A673 (cell line): ENCODE results near the gene GALNT10. TPM values are rescaled to one million over a fixed set of nuclear protein-coding genes. Genes with fewer than 3 reads are reported as not detected.

Experiments used
- BruUV-seq: library from RNA; stranded (reverse); fragments of 400-500 nt; replicated peaks from 2 replicates; lab custom pipeline; 2021; lab: Mats Ljungman, UMichigan
- CTCF ChIA-PET: fragments of 300-600 bp; sonication (Branson Sonifier 250); formaldehyde crosslinking; loops from one replicate; lab custom pipeline; 2022; ENCODE audit warnings: antibody characterized with exemption; lab: Charles Lee
- POLR2A ChIA-PET: fragments of 300-600 bp; sonication (Branson Sonifier 250); formaldehyde crosslinking; loops from one replicate; lab custom pipeline; 2022; ENCODE audit warnings: antibody characterized with exemption; ENCODE audit not compliant: low non-redundant PET; lab: Charles Lee
- DNase-seq: peaks from one replicate; pipeline ENCODE4 v3.0.0-alpha.2; 2015; ENCODE audit warnings: low spot score
- H3K27ac ChIP-seq: fragments of 200-600 bp; sonication (generic); 2 replicates; pipeline ENCODE4 v1.5.1; 2016; ENCODE audit warnings: mixed run types, low read depth, mild to moderate bottlenecking, mixed read lengths, antibody characterized with exemption, low read length; ENCODE audit not compliant: poor library complexity, severe bottlenecking
- H3K27me3 ChIP-seq: fragments of 200-600 bp; sonication (generic); replicated peaks from 2 replicates; pipeline ENCODE4 v1.6.1; 2017; ENCODE audit warnings: mixed run types, low read depth, mild to moderate bottlenecking, mixed read lengths, antibody characterized with exemption, low read length; ENCODE audit not compliant: insufficient read depth, poor library complexity
- H3K36me3 ChIP-seq: fragments of 200-600 bp; sonication (generic); 2 replicates; pipeline ENCODE4 v1.6.1; 2016; ENCODE audit warnings: mixed run types, mild to moderate bottlenecking, mixed read lengths, antibody characterized with exemption, low read length; ENCODE audit not compliant: insufficient read depth, poor library complexity, severe bottlenecking
- H3K4me1 ChIP-seq: fragments of 200-600 bp; sonication (generic); 2 replicates; pipeline ENCODE4 v1.6.1; 2017; ENCODE audit warnings: mixed run types, mild to moderate bottlenecking, mixed read lengths, antibody characterized with exemption, low read length; ENCODE audit not compliant: insufficient read depth, poor library complexity, severe bottlenecking
- H3K4me3 ChIP-seq: fragments of 200-600 bp; sonication (generic); 2 replicates; pipeline ENCODE4 v1.5.1; 2016; ENCODE audit warnings: low read depth, mixed run types, mild to moderate bottlenecking, mixed read lengths, low read length; ENCODE audit not compliant: poor library complexity, severe bottlenecking
- H3K9me3 ChIP-seq: fragments of 200-600 bp; sonication (generic); 2 replicates; pipeline ENCODE4 v1.6.1; 2016; ENCODE audit warnings: mixed run types, low read depth, mild to moderate bottlenecking, mixed read lengths, antibody characterized with exemption, low read length; ENCODE audit not compliant: poor library complexity, severe bottlenecking
- EZH2 ChIP-seq: fragments of 200-600 bp; sonication (generic); IDR thresholded peaks from 2 replicates; pipeline ENCODE4 v1.6.1; 2017; ENCODE audit warnings: borderline replicate concordance, low read depth, mild to moderate bottlenecking, mixed read lengths, antibody characterized with exemption, low read length; ENCODE audit not compliant: poor library complexity, severe bottlenecking
- intact Hi-C: fragments of 100-400 bp; cut with micrococcal nuclease; formaldehyde crosslinking; loops from one replicate; pipeline ENCODE4 v1.10.0; 2022; ENCODE audit not compliant: unreplicated experiment
- total RNA-seq: library from RNA; stranded (reverse); gene quantifications from 2 replicates; pipeline ENCODE4 v1.2.3, GENCODE V29; 2021
- TF ChIP-seq, protein P1 (sequence below): fragments of 300-800, 200-600 bp; sonication (generic); conservative IDR thresholded peaks from 2 replicates; pipeline ENCODE4 v1.5.1; 2017; ENCODE audit warnings: low read depth, mild to moderate bottlenecking, antibody characterized with exemption, low read length, moderate library complexity, mixed read lengths

Gene GALNT10
- total RNA-seq, 1 experiment from 2014 or later = 17.9 TPM

DNA sequence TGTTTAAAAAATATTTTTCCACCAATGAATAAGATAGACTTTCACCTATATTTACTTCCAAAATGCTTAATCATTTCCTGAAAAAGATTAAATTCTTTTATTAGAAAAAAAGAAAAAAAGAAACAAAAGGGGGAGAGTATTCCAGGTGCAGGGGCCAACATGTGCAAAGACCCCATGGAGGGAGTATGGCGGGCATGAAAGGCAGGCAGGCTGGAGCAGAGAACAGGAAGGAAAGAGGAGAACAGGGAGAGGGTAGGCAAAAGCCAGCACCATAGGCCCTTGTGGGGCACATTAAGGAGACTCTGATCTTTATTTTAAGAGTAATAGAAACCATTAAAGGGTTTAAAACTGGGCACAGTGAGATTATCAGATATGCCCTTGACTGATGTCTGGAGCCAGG, 238.8 kb downstream of the GALNT10 start:
- no peak for DNase-seq
- Histone ChIP-seq H3K36me3 (no peaks in the 10 kb centered on the region), H3K27me3 (no peaks in the 10 kb centered on the region), H3K4me1 (no peaks in the 10 kb centered on the region), H3K9me3 (no peaks in the 10 kb centered on the region), H3K4me3 (no peak overlapping the region), H3K27ac (no peak overlapping the region)
- POLR2A ChIA-PET = no interaction called here
- no TSS peak for BruUV-seq
- TF ChIP-seq, protein P1, sequence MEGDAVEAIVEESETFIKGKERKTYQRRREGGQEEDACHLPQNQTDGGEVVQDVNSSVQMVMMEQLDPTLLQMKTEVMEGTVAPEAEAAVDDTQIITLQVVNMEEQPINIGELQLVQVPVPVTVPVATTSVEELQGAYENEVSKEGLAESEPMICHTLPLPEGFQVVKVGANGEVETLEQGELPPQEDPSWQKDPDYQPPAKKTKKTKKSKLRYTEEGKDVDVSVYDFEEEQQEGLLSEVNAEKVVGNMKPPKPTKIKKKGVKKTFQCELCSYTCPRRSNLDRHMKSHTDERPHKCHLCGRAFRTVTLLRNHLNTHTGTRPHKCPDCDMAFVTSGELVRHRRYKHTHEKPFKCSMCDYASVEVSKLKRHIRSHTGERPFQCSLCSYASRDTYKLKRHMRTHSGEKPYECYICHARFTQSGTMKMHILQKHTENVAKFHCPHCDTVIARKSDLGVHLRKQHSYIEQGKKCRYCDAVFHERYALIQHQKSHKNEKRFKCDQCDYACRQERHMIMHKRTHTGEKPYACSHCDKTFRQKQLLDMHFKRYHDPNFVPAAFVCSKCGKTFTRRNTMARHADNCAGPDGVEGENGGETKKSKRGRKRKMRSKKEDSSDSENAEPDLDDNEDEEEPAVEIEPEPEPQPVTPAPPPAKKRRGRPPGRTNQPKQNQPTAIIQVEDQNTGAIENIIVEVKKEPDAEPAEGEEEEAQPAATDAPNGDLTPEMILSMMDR = no peak
- no peak for TF ChIP-seq EZH2
- CTCF ChIA-PET = no interaction called here
- intact Hi-C loops = no loop called here

DNA sequence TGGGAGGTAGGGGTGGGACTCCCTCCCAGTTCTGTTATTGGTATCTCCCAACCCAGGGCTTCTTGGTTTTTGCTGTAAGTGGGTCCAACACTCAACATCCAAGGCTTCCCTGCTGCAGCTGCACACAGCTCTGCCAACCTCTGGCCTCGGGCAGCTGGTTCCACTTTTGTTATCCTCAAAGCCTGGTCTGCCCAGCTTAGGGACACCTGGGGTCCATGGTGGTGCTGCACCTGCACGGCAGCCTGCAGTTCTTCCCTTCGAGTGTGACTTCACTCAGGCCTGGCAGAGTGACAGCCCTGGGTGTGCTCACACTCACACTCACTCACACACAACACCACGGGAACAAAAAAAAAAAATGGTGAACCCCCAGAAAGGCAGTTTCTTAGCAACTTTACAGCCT, 239.9 kb downstream of the GALNT10 start:
- Histone ChIP-seq H3K27me3 (no peaks in the 10 kb centered on the region), H3K4me3 (no peak overlapping the region), H3K9me3 (no peaks in the 10 kb centered on the region), H3K27ac (no peak overlapping the region), H3K36me3 (no peaks in the 10 kb centered on the region), H3K4me1 (no peaks in the 10 kb centered on the region)
- BruUV-seq = no TSS peak
- ChIA-PET POLR2A (no interaction called here), CTCF (no interaction called here)
- intact Hi-C loops = no loop called here
- no peak for DNase-seq
- TF ChIP-seq, protein P1 = no peak
- no peak for TF ChIP-seq EZH2

DNA sequence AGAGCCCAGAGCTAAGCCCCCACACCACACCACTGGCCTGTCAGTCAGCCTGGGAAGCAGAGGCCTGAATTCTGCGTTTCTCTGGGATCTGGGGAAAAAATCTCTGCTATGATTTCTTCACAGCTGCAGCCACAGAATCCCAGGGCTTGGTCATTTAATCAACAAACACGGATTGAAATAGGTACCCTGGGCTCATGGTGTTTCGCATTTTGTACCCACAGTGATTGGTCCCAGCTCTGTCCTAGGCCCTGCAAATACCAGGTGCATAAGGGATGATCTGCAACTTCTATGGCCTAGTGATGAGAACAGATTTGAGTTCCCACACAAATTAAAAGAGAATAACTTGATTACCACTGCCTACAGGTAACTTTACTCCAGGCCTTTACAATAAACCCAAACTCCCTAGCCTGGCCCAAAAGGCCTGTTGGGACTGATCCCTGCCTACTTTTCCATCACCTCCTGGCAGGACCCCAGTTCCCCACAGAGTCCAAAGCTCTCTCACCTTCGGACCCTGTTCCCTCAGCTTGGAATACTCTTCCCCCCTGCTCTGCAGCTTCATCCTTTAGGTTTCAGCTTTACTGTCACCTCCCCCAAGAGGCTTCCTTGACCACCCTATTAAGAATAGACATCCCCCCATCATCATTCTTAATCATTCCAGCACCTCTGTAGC, 240.6 kb downstream of the GALNT10 start:
- Histone ChIP-seq H3K9me3 (no peaks in the 10 kb centered on the region), H3K36me3 (no peaks in the 10 kb centered on the region), H3K27ac (no peak overlapping the region), H3K27me3 (no peaks in the 10 kb centered on the region), H3K4me3 (no peak overlapping the region), H3K4me1 (no peaks in the 10 kb centered on the region)
- CTCF ChIA-PET = no interaction called here
- no peak for DNase-seq
- POLR2A ChIA-PET = no interaction called here
- BruUV-seq = no TSS peak
- no peak for TF ChIP-seq EZH2
- TF ChIP-seq, protein P1 = no peak
- intact Hi-C loops = no loop called here
